Stimulated activated CD4-positive, alpha-beta T cell treated with anti-CD3 and anti-CD28 coated beads, Interleukin-1b, Interleukin-23, amount 100 ng/mL, for 4 hours (primary cell): ENCODE results near the gene ZRANB1.

Experiments
- DNase-seq, 2 donors: peaks; one replicate each; pipeline ENCODE4 v3.0.0-alpha.2; 2020; ENCODE audit warnings: low read depth in 2 of 2

Gene ZRANB1

GRCh38 chr10:124993736-124994451, 52.0 kb downstream of the ZRANB1 start:
- DNase-seq, result no peak

- no peak for DNase-seq
Measured at GRCh38 chr10:124994573-124995473, 52.9 kb downstream of the ZRANB1 start.

GRCh38 chr10:124995605-124996004, 53.7 kb downstream of the ZRANB1 start:
- no peak for DNase-seq

GRCh38 chr10:124996127-124996853, 54.4 kb downstream of the ZRANB1 start:
- no peak for DNase-seq

- DNase-seq, result no peak
Measured at GRCh38 chr10:124996854-124997215, 54.9 kb downstream of the ZRANB1 start.

- DNase-seq, result no peak
Measured at GRCh38 chr10:124997306-124997705, 55.4 kb downstream of the ZRANB1 start.

- DNase-seq, result no peak
Measured at GRCh38 chr10:124997771-124998623, 56.1 kb downstream of the ZRANB1 start.

- no peak for DNase-seq
Measured at GRCh38 chr10:124998624-124999291, 56.8 kb downstream of the ZRANB1 start.

- DNase-seq, result no peak
Measured at GRCh38 chr10:124999433-125000365, 57.8 kb downstream of the ZRANB1 start.

GRCh38 chr10:125000366-125001312, 58.7 kb downstream of the ZRANB1 start:
- no peak for DNase-seq

GRCh38 chr10:125001313-125002046, 59.6 kb downstream of the ZRANB1 start:
- DNase-seq, result no peak

- no peak for DNase-seq
Measured at GRCh38 chr10:125002047-125002422, 60.1 kb downstream of the ZRANB1 start.

GRCh38 chr10:125002423-125003145, 60.7 kb downstream of the ZRANB1 start:
- no peak for DNase-seq

- no peak for DNase-seq
Measured at GRCh38 chr10:125003146-125003900, 61.4 kb downstream of the ZRANB1 start.

- DNase-seq, result no peak
Measured at GRCh38 chr10:125003901-125004467, 62.1 kb downstream of the ZRANB1 start.
